ENCODE results near the gene UBE2D2. TPM values are rescaled to one million over a fixed set of nuclear protein-coding genes. Genes with fewer than 3 reads are reported as not detected.

Gene UBE2D2
- total and polyA plus RNA-seq, 2 donors (not counting 1 experiment from before 2014, with no cell fraction given): 64.3 to 168 TPM

DNA sequence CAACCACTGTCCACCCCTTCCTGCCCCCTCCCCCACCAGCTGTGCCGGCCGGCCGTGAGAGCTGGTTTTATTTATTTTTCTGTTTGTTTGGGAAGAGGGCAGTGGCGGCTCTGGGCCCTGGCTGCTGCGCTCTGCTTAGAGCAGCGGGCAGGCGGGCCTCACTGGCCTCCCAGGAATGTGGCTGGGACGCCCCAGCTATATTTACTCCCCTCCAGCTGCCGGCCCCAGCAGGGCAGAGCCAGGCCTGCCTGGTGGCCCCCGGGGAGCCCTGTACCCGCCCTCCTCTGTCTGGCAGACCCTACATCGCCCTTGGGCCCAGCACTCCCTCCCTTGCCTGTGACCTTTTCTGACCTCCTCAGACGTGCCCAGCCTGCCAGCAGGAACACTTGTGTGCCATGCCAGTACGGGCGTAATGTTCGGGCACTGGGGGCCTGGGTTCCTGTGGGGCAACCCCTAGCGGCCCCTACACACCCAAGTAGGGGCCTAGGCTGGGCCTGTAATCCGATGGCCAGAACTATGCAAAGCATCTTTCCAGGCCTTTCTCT is 94.7 kb downstream of the UBE2D2 start:
- Histone ChIP-seq H4K20me1 (ENCODE audit: control insufficient read depth, insufficient read depth, low read length, poor library complexity, severe bottlenecking) (peaks cover 99% of the 10 kb centered on the region), H3K36me3 (replicated peaks in 1 of 2; ENCODE audit: control extremely low read depth in 1 of 2, control insufficient read depth in 1 of 2, extremely low read depth in 1 of 2, insufficient read depth in 2 of 2, low read length in 1 of 2) (peaks cover 0 to 21% of the 10 kb centered on the region in 2 experiments), H3K27ac (ENCODE audit: low read length in 2 of 2) (peak overlapping the region; percentile 33 to 90), H3K27me3 (replicated peaks in 1 of 4; ENCODE audit: control extremely low read depth in 1 of 4, control insufficient read depth in 3 of 4, insufficient read depth in 4 of 4, low read length in 3 of 4) (no peaks in the 10 kb centered on the region), H3K9me3 (ENCODE audit: control extremely low read depth in 1 of 3, control insufficient read depth in 2 of 3, insufficient read depth in 1 of 3, low read length in 2 of 3) (no peaks in the 10 kb centered on the region), H2AFZ (ENCODE audit: insufficient read depth, low read depth, low read length, poor library complexity, severe bottlenecking) (no peak overlapping the region), H3K9ac (ENCODE audit: low read length) (no peak overlapping the region), H3K79me2 (ENCODE audit: control insufficient read depth, insufficient read depth, low read length) (peaks cover 99% of the 10 kb centered on the region), H3K4me2 (replicated peaks; ENCODE audit: low read depth, low read length, poor library complexity, severe bottlenecking) (peak overlapping the region; percentile 80), H3K4me1 (ENCODE audit: control insufficient read depth in 2 of 2, insufficient read depth in 2 of 2, low read length in 2 of 2) (peaks cover 95 to 100% of the 10 kb centered on the region in 2 donors), H3K4me3 (ENCODE audit: control extremely low read depth in 1 of 5, extremely low read depth in 1 of 5, insufficient read depth in 1 of 5, low read depth in 2 of 5, low read length in 4 of 5) (no peak overlapping the region)
- intact Hi-C loops (cut with micrococcal nuclease): no loop called here
- no peaks in the 10 kb centered on the region for H3K27me3 Mint-ChIP-seq
- no peaks in the 10 kb centered on the region for H3K9me3 Mint-ChIP-seq (ENCODE audit: insufficient read depth)
- CTCF ChIA-PET: interaction anchor here (12.7 to 15.3 kb wide), 2 partner anchors 12 to 20 kb away, joined by 188 to 338 read pairs; no protein-coding TSS in a partner anchor
- ATAC-seq (ENCODE audit: low read depth) (no peak), DNase-seq (no peak)
- 24% methylated on average over 15 of the region's 18 CpGs for WGBS (ENCODE audit: insufficient coverage)
- H3K4me3 Mint-ChIP-seq: peak overlapping the region; percentile 69
- peaks cover 91% of the 10 kb centered on the region for H3K4me1 Mint-ChIP-seq
- TF ChIP-seq EZH2 (IDR thresholded peaks at IDR 0.05; ENCODE audit: borderline replicate concordance, insufficient read depth, low read depth, low read length, poor library complexity, severe bottlenecking): no peak
- no peak for TF ChIP-seq CTCF (IDR thresholded peaks at IDR 0.05)
- POLR2A ChIA-PET: interaction anchor here (0.6 to 13.2 kb wide), 7 partner anchors 12 to 92 kb away, joined by 3 to 511 read pairs (median 6); no protein-coding TSS in a partner anchor
- peak overlapping the region; percentile 94 for H3K27ac Mint-ChIP-seq

Data from B cell (primary cell).